RPMI8226 (cell line): ENCODE measurements around the gene MIA2.
"Not testable (repeated sequence)": the region's sequence is repeated elsewhere in the genome, so short reads cannot be mapped to it uniquely, and the experiment has no call there.

Experiments
- DNase-seq: peaks from one replicate; pipeline ENCODE4 v3.0.0-alpha.2; 2015

MIA2 gene

GRCh38 chr14:39230416-39231035 lies 3.2 kb upstream of the MIA2 start:
- DNase-seq: no peak

GRCh38 chr14:39231751-39232553 lies 1.8 kb upstream of the MIA2 start:
- DNase-seq: peak; percentile 39

- DNase-seq: no peak
Measured at GRCh38 chr14:39232554-39233415, 930 bp upstream of the MIA2 start.

- DNase-seq: not testable (repeated sequence)
Measured at GRCh38 chr14:39234986-39235385, 1.3 kb downstream of the MIA2 start.

GRCh38 chr14:39235466-39235865 lies 1.8 kb downstream of the MIA2 start:
- not testable (repeated sequence) for DNase-seq

GRCh38 chr14:39240769-39241168 lies 7.1 kb downstream of the MIA2 start:
- DNase-seq: no peak

- no peak for DNase-seq
Measured at GRCh38 chr14:39241637-39242036, 7.9 kb downstream of the MIA2 start.

GRCh38 chr14:39243831-39244230 lies 10.1 kb downstream of the MIA2 start:
- no peak for DNase-seq

GRCh38 chr14:39246618-39247017 lies 12.9 kb downstream of the MIA2 start:
- no peak for DNase-seq

GRCh38 chr14:39247256-39247655 lies 13.5 kb downstream of the MIA2 start:
- no peak for DNase-seq

- no peak for DNase-seq
Measured at GRCh38 chr14:39251547-39251946, 17.8 kb downstream of the MIA2 start.

- DNase-seq: not testable (repeated sequence)
Measured at GRCh38 chr14:39257388-39257787, 23.7 kb downstream of the MIA2 start.

- no peak for DNase-seq
Measured at GRCh38 chr14:39258782-39259545, 25.2 kb downstream of the MIA2 start.

GRCh38 chr14:39260161-39260560 lies 26.4 kb downstream of the MIA2 start:
- not testable (repeated sequence) for DNase-seq

- DNase-seq: not testable (repeated sequence)
Measured at GRCh38 chr14:39262214-39262613, 28.5 kb downstream of the MIA2 start.

- no peak for DNase-seq
Measured at GRCh38 chr14:39264057-39264456, 30.3 kb downstream of the MIA2 start.

GRCh38 chr14:39264558-39264957 lies 30.8 kb downstream of the MIA2 start:
- DNase-seq: no peak

GRCh38 chr14:39265033-39265432 lies 31.3 kb downstream of the MIA2 start:
- DNase-seq: no peak

- DNase-seq: peak; percentile 62
Measured at GRCh38 chr14:39265806-39266524, 32.2 kb downstream of the MIA2 start.

GRCh38 chr14:39266525-39266870 lies 32.8 kb downstream of the MIA2 start:
- DNase-seq: no peak

GRCh38 chr14:39266871-39267607 lies 33.3 kb downstream of the MIA2 start:
- DNase-seq: peak; percentile 87
